ENCODE measurements around the gene TCIRG1.

TCIRG1 gene

GRCh38 chr11:68066742-68067141 lies 27.9 kb downstream of the TCIRG1 start:
- no peak overlapping the region for H3K27ac ChIP-seq
- H3K36me3 ChIP-seq: peaks cover 30 to 96% (median 64%) of the 10 kb centered on the region in 3 donors
- H3K4me3 ChIP-seq: no peak overlapping the region
- TF ChIP-seq CTCF (IDR thresholded peaks at IDR 0.05): no peak
- no peaks in the 10 kb centered on the region for H3K9me3 ChIP-seq
- intact Hi-C loops (cut with DNase I; ENCODE audit: low total_unique reads): no loop called here
- no peaks in the 10 kb centered on the region for H3K4me1 ChIP-seq
- no peaks in the 10 kb centered on the region for H3K27me3 ChIP-seq
- no peak for DNase-seq

- H3K36me3 ChIP-seq: peaks cover 31 to 97% (median 62%) of the 10 kb centered on the region in 3 donors
- DNase-seq: no peak
- H3K27me3 ChIP-seq: no peaks in the 10 kb centered on the region
- no peaks in the 10 kb centered on the region for H3K9me3 ChIP-seq
- H3K4me1 ChIP-seq: no peaks in the 10 kb centered on the region
- H3K27ac ChIP-seq: no peak overlapping the region
- H3K4me3 ChIP-seq: no peak overlapping the region
- intact Hi-C loops (cut with DNase I; ENCODE audit: low total_unique reads): no loop called here
- TF ChIP-seq CTCF (IDR thresholded peaks at IDR 0.05): no peak
Observed at GRCh38 chr11:68067991-68068390, 29.2 kb downstream of the TCIRG1 start.

- no peak for DNase-seq
- Histone ChIP-seq H3K27me3 (no peaks in the 10 kb centered on the region), H3K27ac (no peak overlapping the region), H3K4me3 (no peak overlapping the region), H3K9me3 (no peaks in the 10 kb centered on the region), H3K36me3 (peaks cover 17 to 77% (median 55%) of the 10 kb centered on the region in 3 donors), H3K4me1 (no peaks in the 10 kb centered on the region)
- intact Hi-C loops (cut with DNase I; ENCODE audit: low total_unique reads): no loop called here
- TF ChIP-seq CTCF (IDR thresholded peaks at IDR 0.05): no peak
Observed at GRCh38 chr11:68071281-68072048, 32.6 kb downstream of the TCIRG1 start.

GRCh38 chr11:68074584-68075352 lies 35.9 kb downstream of the TCIRG1 start:
- no peaks in the 10 kb centered on the region for H3K4me1 ChIP-seq
- H3K9me3 ChIP-seq: no peaks in the 10 kb centered on the region
- H3K36me3 ChIP-seq: peaks cover 13 to 44% (median 28%) of the 10 kb centered on the region in 3 donors
- intact Hi-C loops (cut with DNase I; ENCODE audit: low total_unique reads): no loop called here
- no peak for DNase-seq
- TF ChIP-seq CTCF (IDR thresholded peaks at IDR 0.05): no peak
- H3K27me3 ChIP-seq: no peaks in the 10 kb centered on the region
- H3K4me3 ChIP-seq: no peak overlapping the region
- H3K27ac ChIP-seq: no peak overlapping the region

- Histone ChIP-seq H3K27me3 (no peaks in the 10 kb centered on the region), H3K9me3 (no peaks in the 10 kb centered on the region), H3K36me3 (peaks cover 4 to 35% (median 17%) of the 10 kb centered on the region in 3 donors), H3K4me1 (no peaks in the 10 kb centered on the region), H3K27ac (no peak overlapping the region), H3K4me3 (no peak overlapping the region)
- intact Hi-C loops (cut with DNase I; ENCODE audit: low total_unique reads): no loop called here
- no peak for DNase-seq
- TF ChIP-seq CTCF (IDR thresholded peaks at IDR 0.05): no peak
Observed at GRCh38 chr11:68076371-68077042, 37.7 kb downstream of the TCIRG1 start.

Data from tibial artery (tissue), 4 donors.